Hematopoietic multipotent progenitor cell treated with erythropoietin and hydrocortisone succinate and interleukin-3 and kit ligand, for 17 days (in vitro differentiated cells): ENCODE data around the gene PTPRU.

Source experiments
- DNase-seq: peaks from one replicate; pipeline ENCODE4 v3.0.0-alpha.2; 2015; ENCODE audit warnings: low spot score

PTPRU gene

GRCh38 chr1:29364101-29364678, 127.9 kb downstream of the PTPRU start:
- no peak for DNase-seq

GRCh38 chr1:29365906-29366670, 129.8 kb downstream of the PTPRU start:
- no peak for DNase-seq

- DNase-seq: no peak
Observed at GRCh38 chr1:29368936-29369932, 132.9 kb downstream of the PTPRU start.

- DNase-seq: no peak
Observed at GRCh38 chr1:29370067-29370466, 133.7 kb downstream of the PTPRU start.

- no peak for DNase-seq
Observed at GRCh38 chr1:29371332-29371731, 135.0 kb downstream of the PTPRU start.

- DNase-seq: no peak
Observed at GRCh38 chr1:29372108-29372507, 135.8 kb downstream of the PTPRU start.
